Measurements from ENCODE around the gene LNP1. TPM values are rescaled to one million over a fixed set of nuclear protein-coding genes. Genes with fewer than 3 reads are reported as not detected.

LNP1 gene
- total RNA-seq, 4 donors from 2014 or later: 0.64 to 0.97 (median 0.76) TPM; not detected in 1

DNA sequence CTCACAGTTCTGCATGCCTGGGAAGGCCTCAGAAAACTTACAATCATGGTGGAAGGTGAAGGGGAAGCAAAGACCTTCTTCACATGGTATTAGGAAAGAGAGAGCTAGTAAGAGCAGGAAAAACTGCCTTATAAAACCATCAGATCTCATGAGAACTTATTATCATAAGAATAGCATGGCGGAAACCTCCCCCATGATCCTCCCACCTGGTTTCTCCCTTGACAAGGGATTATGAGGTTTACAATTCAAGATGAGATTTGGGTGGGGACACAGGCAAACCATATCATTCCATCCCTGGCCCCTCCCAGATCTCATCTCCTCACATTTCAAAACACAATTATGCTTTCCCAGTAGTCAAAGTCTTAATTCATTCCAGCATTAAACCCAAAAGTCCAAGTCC is 56.5 kb downstream of the LNP1 start:
- Histone ChIP-seq H3K36me3 (no peaks in the 10 kb centered on the region), H3K27ac (no peak overlapping the region), H3K4me3 (no peak overlapping the region), H3K27me3 (no peaks in the 10 kb centered on the region), H3K9me3 (no peaks in the 10 kb centered on the region), H3K4me1 (no peaks in the 10 kb centered on the region)
- TF ChIP-seq, protein P1, sequence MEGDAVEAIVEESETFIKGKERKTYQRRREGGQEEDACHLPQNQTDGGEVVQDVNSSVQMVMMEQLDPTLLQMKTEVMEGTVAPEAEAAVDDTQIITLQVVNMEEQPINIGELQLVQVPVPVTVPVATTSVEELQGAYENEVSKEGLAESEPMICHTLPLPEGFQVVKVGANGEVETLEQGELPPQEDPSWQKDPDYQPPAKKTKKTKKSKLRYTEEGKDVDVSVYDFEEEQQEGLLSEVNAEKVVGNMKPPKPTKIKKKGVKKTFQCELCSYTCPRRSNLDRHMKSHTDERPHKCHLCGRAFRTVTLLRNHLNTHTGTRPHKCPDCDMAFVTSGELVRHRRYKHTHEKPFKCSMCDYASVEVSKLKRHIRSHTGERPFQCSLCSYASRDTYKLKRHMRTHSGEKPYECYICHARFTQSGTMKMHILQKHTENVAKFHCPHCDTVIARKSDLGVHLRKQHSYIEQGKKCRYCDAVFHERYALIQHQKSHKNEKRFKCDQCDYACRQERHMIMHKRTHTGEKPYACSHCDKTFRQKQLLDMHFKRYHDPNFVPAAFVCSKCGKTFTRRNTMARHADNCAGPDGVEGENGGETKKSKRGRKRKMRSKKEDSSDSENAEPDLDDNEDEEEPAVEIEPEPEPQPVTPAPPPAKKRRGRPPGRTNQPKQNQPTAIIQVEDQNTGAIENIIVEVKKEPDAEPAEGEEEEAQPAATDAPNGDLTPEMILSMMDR (IDR thresholded peaks at IDR 0.05): no peak
- TF ChIP-seq POLR2A (IDR thresholded peaks at IDR 0.05) (no peak), EP300 (IDR thresholded peaks at IDR 0.05) (no peak), POLR2AphosphoS5 (IDR thresholded peaks at IDR 0.05) (no peak)
- 100% methylated on average over 1 of the region's 1 CpG for WGBS
- no peak for DNase-seq (ENCODE audit: low spot score in 2 of 2)

- no peaks in the 10 kb centered on the region for H3K36me3 ChIP-seq
- H3K27me3 ChIP-seq: no peaks in the 10 kb centered on the region
- no peaks in the 10 kb centered on the region for H3K4me1 ChIP-seq
- 100% methylated on average over 1 of the region's 1 CpG for WGBS
- no peak for DNase-seq (ENCODE audit: low spot score in 2 of 2)
- no peak overlapping the region for H3K4me3 ChIP-seq
- H3K27ac ChIP-seq: no peak overlapping the region
- no peaks in the 10 kb centered on the region for H3K9me3 ChIP-seq
- TF ChIP-seq EP300 (IDR thresholded peaks at IDR 0.05) (no peak), POLR2AphosphoS5 (IDR thresholded peaks at IDR 0.05) (no peak), POLR2A (IDR thresholded peaks at IDR 0.05) (no peak)
- TF ChIP-seq, protein P1 (IDR thresholded peaks at IDR 0.05): no peak
Measured at GRCh38 chr3:100458814-100459213, 57.5 kb downstream of the LNP1 start.

GRCh38 chr3:100463002-100463401 is 61.7 kb downstream of the LNP1 start:
- 4% methylated on average over 3 of the region's 3 CpGs for WGBS
- H3K4me1 ChIP-seq: peaks cover 3% of the 10 kb centered on the region
- no peak overlapping the region for H3K4me3 ChIP-seq
- DNase-seq (ENCODE audit: low spot score in 2 of 2): no peak
- TF ChIP-seq POLR2AphosphoS5 (IDR thresholded peaks at IDR 0.05): no peak
- TF ChIP-seq, protein P1 (IDR thresholded peaks at IDR 0.05): peak; percentile 50 to 85
- H3K27me3 ChIP-seq: no peaks in the 10 kb centered on the region
- no peaks in the 10 kb centered on the region for H3K9me3 ChIP-seq
- H3K27ac ChIP-seq: no peak overlapping the region
- no peaks in the 10 kb centered on the region for H3K36me3 ChIP-seq

GRCh38 chr3:100463646-100464155 is 62.4 kb downstream of the LNP1 start:
- Histone ChIP-seq H3K36me3 (no peaks in the 10 kb centered on the region), H3K9me3 (peaks cover 1% of the 10 kb centered on the region), H3K4me3 (no peak overlapping the region), H3K4me1 (peaks cover 3% of the 10 kb centered on the region), H3K27ac (no peak overlapping the region), H3K27me3 (no peaks in the 10 kb centered on the region)
- no peak for TF ChIP-seq POLR2AphosphoS5 (IDR thresholded peaks at IDR 0.05)
- TF ChIP-seq, protein P1 (IDR thresholded peaks at IDR 0.05): no peak
- no peak for TF ChIP-seq POLR2A (IDR thresholded peaks at IDR 0.05)
- no peak for TF ChIP-seq EP300 (IDR thresholded peaks at IDR 0.05)
- WGBS: 52% methylated on average over 3 of the region's 3 CpGs
- no peak for DNase-seq (ENCODE audit: low spot score in 2 of 2)

- H3K4me3 ChIP-seq: no peak overlapping the region
- no peaks in the 10 kb centered on the region for H3K36me3 ChIP-seq
- H3K4me1 ChIP-seq: peaks cover 3% of the 10 kb centered on the region
- TF ChIP-seq POLR2AphosphoS5 (IDR thresholded peaks at IDR 0.05): no peak
- TF ChIP-seq POLR2A (IDR thresholded peaks at IDR 0.05): no peak
- TF ChIP-seq, protein P1 (IDR thresholded peaks at IDR 0.05): no peak
- no peak for TF ChIP-seq EP300 (IDR thresholded peaks at IDR 0.05)
- no peak overlapping the region for H3K27ac ChIP-seq
- 72% methylated on average over 3 of the region's 3 CpGs for WGBS
- H3K27me3 ChIP-seq: no peaks in the 10 kb centered on the region
- DNase-seq (ENCODE audit: low spot score in 2 of 2): no peak
- H3K9me3 ChIP-seq: peaks cover 5% of the 10 kb centered on the region
Measured at GRCh38 chr3:100465892-100466777, 64.8 kb downstream of the LNP1 start.
